H9 (cell line): ENCODE data around the gene ADAMTSL3. TPM values are rescaled to one million over a fixed set of nuclear protein-coding genes. Genes with fewer than 3 reads are reported as not detected.
A peak's percentile ranks its signal among the peaks of the same experiment; 100 is the strongest.

Experiments used
- DNase-seq: peaks from one replicate; pipeline ENCODE4 v3.0.0-alpha.2; 2017
- H2AFZ ChIP-seq: one replicate; pipeline ENCODE4 v1.6.1; 2013; ENCODE audit warnings: mild to moderate bottlenecking, low read length, control low read depth, moderate library complexity
- H2AK5ac ChIP-seq: 2 replicates; pipeline ENCODE4 v1.6.1; 2013; ENCODE audit warnings: low read length, control low read depth, mixed read lengths; ENCODE audit not compliant: insufficient read length
- H2BK120ac ChIP-seq: one replicate; pipeline ENCODE4 v1.6.1; 2013; ENCODE audit warnings: low read depth, mild to moderate bottlenecking, low read length, control low read depth, inconsistent platforms; ENCODE audit not compliant: poor library complexity, severe bottlenecking
- H2BK12ac ChIP-seq: 2 replicates; pipeline ENCODE4 v1.6.1; 2013; ENCODE audit warnings: low read length, control low read depth, mixed read lengths, low read depth; ENCODE audit not compliant: insufficient read length
- H2BK15ac ChIP-seq: 2 replicates; pipeline ENCODE4 v1.6.1; 2013; ENCODE audit warnings: low read depth, low read length, control low read depth
- H2BK20ac ChIP-seq: one replicate; pipeline ENCODE4 v1.6.1; 2013; ENCODE audit warnings: low read depth, mild to moderate bottlenecking, low read length, control low read depth, inconsistent platforms; ENCODE audit not compliant: poor library complexity, severe bottlenecking
- H2BK5ac ChIP-seq: 2 replicates; pipeline ENCODE4 v1.6.1; 2013; ENCODE audit warnings: low read length, control low read depth, mixed read lengths; ENCODE audit not compliant: insufficient read length
- H3K14ac ChIP-seq: 2 replicates; pipeline ENCODE4 v1.6.1; 2013; ENCODE audit warnings: low read length, control low read depth; ENCODE audit not compliant: insufficient read depth
- H3K18ac ChIP-seq: 2 replicates; pipeline ENCODE4 v1.6.1; 2013; ENCODE audit warnings: low read depth, mild to moderate bottlenecking, mixed read lengths, low read length, control low read depth; ENCODE audit not compliant: insufficient read length
- H3K23ac ChIP-seq: 2 replicates; pipeline ENCODE4 v1.6.1; 2013; ENCODE audit warnings: low read length, control low read depth, mixed read lengths, low read depth; ENCODE audit not compliant: insufficient read length
- H3K23me2 ChIP-seq: 2 replicates; pipeline ENCODE4 v1.6.1; 2013; ENCODE audit warnings: low read depth, mild to moderate bottlenecking, mixed read lengths, low read length, control low read depth; ENCODE audit not compliant: insufficient read length, poor library complexity, severe bottlenecking
- H3K27ac ChIP-seq: 2 replicates; pipeline ENCODE4 v1.5.1; 2013; ENCODE audit warnings: low read length, control low read depth, mixed read lengths, low read depth; ENCODE audit not compliant: insufficient read length
- H3K27me3 ChIP-seq: 2 replicates; pipeline ENCODE4 v1.6.1; 2013; ENCODE audit warnings: low read length, control low read depth, inconsistent platforms; ENCODE audit not compliant: insufficient read depth
- H3K4ac ChIP-seq: 2 replicates; pipeline ENCODE4 v1.6.1; 2013; ENCODE audit warnings: low read depth, mild to moderate bottlenecking, control low read depth, inconsistent platforms, low read length, moderate library complexity
- H3K4me1 ChIP-seq: 2 replicates; pipeline ENCODE4 v1.6.1; 2013; ENCODE audit warnings: low read length, control low read depth, inconsistent platforms; ENCODE audit not compliant: insufficient read depth
- H3K4me2 ChIP-seq: 2 replicates; pipeline ENCODE4 v1.6.1; 2013; ENCODE audit warnings: low read length, control low read depth, mixed read lengths; ENCODE audit not compliant: insufficient read length, insufficient read depth
- H3K56ac ChIP-seq: 2 replicates; pipeline ENCODE4 v1.6.1; 2013; ENCODE audit warnings: low read depth, mild to moderate bottlenecking, mixed read lengths, low read length, control low read depth; ENCODE audit not compliant: insufficient read length
- H3K79me1 ChIP-seq: 2 replicates; pipeline ENCODE4 v1.6.1; 2013; ENCODE audit warnings: low read depth, mild to moderate bottlenecking, moderate library complexity, low read length, control low read depth, inconsistent platforms; ENCODE audit not compliant: insufficient read depth, poor library complexity, severe bottlenecking
- H3K79me2 ChIP-seq: 2 replicates; pipeline ENCODE4 v1.6.1; 2013; ENCODE audit warnings: low read length, control low read depth, inconsistent platforms; ENCODE audit not compliant: insufficient read depth
- H3K9ac ChIP-seq: 2 replicates; pipeline ENCODE4 v1.6.1; 2013; ENCODE audit warnings: low read length, control low read depth, mixed read lengths; ENCODE audit not compliant: insufficient read length; ENCODE audit errors: extremely low read depth
- H3K9me3 ChIP-seq: one replicate; pipeline ENCODE4 v1.6.1; 2013; ENCODE audit warnings: low read depth, low read length, inconsistent platforms; ENCODE audit not compliant: control insufficient read depth
- H3T11ph ChIP-seq: one replicate; pipeline ENCODE4 v1.6.1; 2013; ENCODE audit warnings: mild to moderate bottlenecking, low read length, control low read depth, inconsistent platforms
- H4K20me1 ChIP-seq: one replicate; pipeline ENCODE4 v1.6.1; 2013; ENCODE audit not compliant: control insufficient read depth, insufficient read length, insufficient read depth
- H4K5ac ChIP-seq: 2 replicates; pipeline ENCODE4 v1.6.1; 2013; ENCODE audit warnings: low read depth, mild to moderate bottlenecking, mixed read lengths, low read length, control low read depth; ENCODE audit not compliant: insufficient read length
- H4K8ac ChIP-seq: replicated peaks from 2 replicates; pipeline ENCODE4 v1.6.1; 2013; ENCODE audit warnings: low read length, control low read depth, mixed read lengths, low read depth; ENCODE audit not compliant: insufficient read length
- H4K91ac ChIP-seq: 2 replicates; pipeline ENCODE4 v1.6.1; 2013; ENCODE audit warnings: low read depth, mild to moderate bottlenecking, moderate library complexity, mixed read lengths, low read length, control low read depth; ENCODE audit not compliant: insufficient read length
- H3K27ac Mint-ChIP-seq, 3 experiments: 2 replicates in 2 of 3; 3 replicates in 1 of 3; pipeline ENCODE4 v1.8.0; 2020 to 2021; ENCODE audit warnings: mixed read lengths in 3 of 3, mild to moderate bottlenecking in 1 of 3, moderate library complexity in 1 of 3
- H3K27me3 Mint-ChIP-seq: 2 replicates; pipeline ENCODE4 v1.8.0; 2021; ENCODE audit warnings: low read depth, mild to moderate bottlenecking, moderate library complexity, mixed read lengths
- H3K36me3 Mint-ChIP-seq, 3 experiments: 2 replicates in 2 of 3; 3 replicates in 1 of 3; pipeline ENCODE4 v1.8.0; 2020 to 2021; ENCODE audit warnings: low read depth in 3 of 3, mixed read lengths in 3 of 3; ENCODE audit not compliant: insufficient read depth in 1 of 3
- H3K4me1 Mint-ChIP-seq, 2 experiments: 2 replicates each; pipeline ENCODE4 v1.8.0; 2020; ENCODE audit warnings: mixed read lengths in 2 of 2
- H3K4me3 Mint-ChIP-seq, 2 experiments: 2 replicates in 1 of 2; 3 replicates in 1 of 2; pipeline ENCODE4 v1.8.0; 2020 to 2021; ENCODE audit warnings: mild to moderate bottlenecking in 2 of 2, mixed read lengths in 2 of 2, moderate library complexity in 1 of 2
- H3K9me3 Mint-ChIP-seq, 2 experiments: 2 replicates in 1 of 2; 3 replicates in 1 of 2; pipeline ENCODE4 v1.8.0; 2020; ENCODE audit warnings: mild to moderate bottlenecking in 2 of 2, mixed read lengths in 2 of 2, moderate library complexity in 1 of 2
- CTCF ChIP-seq: fragments of 200-600 bp; sonication (generic); conservative IDR thresholded peaks from 3 replicates; pipeline ENCODE4 v1.8.0; 2021; ENCODE audit warnings: antibody characterized with exemption, mild to moderate bottlenecking
- WGBS: extraction: QIAGEN DNeasy Blood & Tissue Kit; methylation state at CpG from one replicate; pipeline ENCODE4 v1.1.7; 2013; ENCODE audit warnings: missing lambda C conversion rate, low lambda C conversion rate, mixed read lengths; ENCODE audit not compliant: insufficient read length; ENCODE audit errors: extremely low coverage; 5-methylcytosine and 5-hydroxymethylcytosine counted together
- total RNA-seq: library from RNA; stranded (reverse); gene quantifications from 2 replicates; pipeline ENCODE4 v1.2.1, GENCODE V29; 2021

ADAMTSL3 gene
- total RNA-seq, 1 experiment from 2014 or later = 0.39 TPM

GRCh38 chr15:83842281-83842680 is 188.4 kb downstream of the ADAMTSL3 start:
- H2BK15ac ChIP-seq = no peak overlapping the region
- H3T11ph ChIP-seq = no peak overlapping the region
- no peak overlapping the region for H3K9ac ChIP-seq
- H3K23me2 ChIP-seq = no peaks in the 10 kb centered on the region
- H3K79me1 ChIP-seq = no peaks in the 10 kb centered on the region
- H3K4ac ChIP-seq = no peak overlapping the region
- H3K4me2 ChIP-seq = no peak overlapping the region
- DNase-seq = peak; percentile 34
- 0 out of 2 replicates have a peak, but pooled peaks cover 2% of the 10 kb centered on the region for H3K79me2 ChIP-seq
- H3K9me3 ChIP-seq = no peaks in the 10 kb centered on the region
- peak; percentile 43 for TF ChIP-seq CTCF
- H3K23ac ChIP-seq = no peak overlapping the region
- Mint-ChIP-seq H3K9me3 (no peaks in the 10 kb centered on the region), H3K4me3 (no peak overlapping the region), H3K27ac (no peak overlapping the region), H3K4me1 (0 out of 4 replicates have a peak, but pooled peaks cover 0 to 2% of the 10 kb centered on the region in 2 experiments), H3K27me3 (no peaks in the 10 kb centered on the region; the same call in 1 of the 2 replicates), H3K36me3 (no peaks in the 10 kb centered on the region)
- H3K14ac ChIP-seq = no peak overlapping the region
- no peak overlapping the region for H3K56ac ChIP-seq
- no peaks in the 10 kb centered on the region for H3K27me3 ChIP-seq
- H2BK12ac ChIP-seq = no peak overlapping the region
- no peak overlapping the region for H3K18ac ChIP-seq
- H2AK5ac ChIP-seq = no peak overlapping the region
- no peaks in the 10 kb centered on the region for H3K4me1 ChIP-seq
- no peak overlapping the region for H3K27ac ChIP-seq
- WGBS = no CpG with 5 or more reads among the region's 6 CpGs
- H2BK20ac ChIP-seq = no peak overlapping the region
- H4K91ac ChIP-seq = no peak overlapping the region
- H4K8ac ChIP-seq = no peak overlapping the region
- H4K20me1 ChIP-seq = no peaks in the 10 kb centered on the region
- H2BK5ac ChIP-seq = no peak overlapping the region
- no peak overlapping the region for H4K5ac ChIP-seq
- H2BK120ac ChIP-seq = no peak overlapping the region
- H2AFZ ChIP-seq = no peak overlapping the region
